H9 (cell line): Measurements from ENCODE around the gene HMGCLL1. TPM values are rescaled to one million over a fixed set of nuclear protein-coding genes. Genes with fewer than 3 reads are reported as not detected.

Experiments used
- DNase-seq: peaks from one replicate; pipeline ENCODE4 v3.0.0-alpha.2; 2017
- H2AFZ ChIP-seq: one replicate; pipeline ENCODE4 v1.6.1; 2013; ENCODE audit warnings: mild to moderate bottlenecking, low read length, control low read depth, moderate library complexity
- H2AK5ac ChIP-seq: 2 replicates; pipeline ENCODE4 v1.6.1; 2013; ENCODE audit warnings: low read length, control low read depth, mixed read lengths; ENCODE audit not compliant: insufficient read length
- H2BK120ac ChIP-seq: one replicate; pipeline ENCODE4 v1.6.1; 2013; ENCODE audit warnings: low read depth, mild to moderate bottlenecking, low read length, control low read depth, inconsistent platforms; ENCODE audit not compliant: poor library complexity, severe bottlenecking
- H2BK12ac ChIP-seq: 2 replicates; pipeline ENCODE4 v1.6.1; 2013; ENCODE audit warnings: low read length, control low read depth, mixed read lengths, low read depth; ENCODE audit not compliant: insufficient read length
- H2BK15ac ChIP-seq: 2 replicates; pipeline ENCODE4 v1.6.1; 2013; ENCODE audit warnings: low read depth, low read length, control low read depth
- H2BK20ac ChIP-seq: one replicate; pipeline ENCODE4 v1.6.1; 2013; ENCODE audit warnings: low read depth, mild to moderate bottlenecking, low read length, control low read depth, inconsistent platforms; ENCODE audit not compliant: poor library complexity, severe bottlenecking
- H2BK5ac ChIP-seq: 2 replicates; pipeline ENCODE4 v1.6.1; 2013; ENCODE audit warnings: low read length, control low read depth, mixed read lengths; ENCODE audit not compliant: insufficient read length
- H3K14ac ChIP-seq: 2 replicates; pipeline ENCODE4 v1.6.1; 2013; ENCODE audit warnings: low read length, control low read depth; ENCODE audit not compliant: insufficient read depth
- H3K18ac ChIP-seq: 2 replicates; pipeline ENCODE4 v1.6.1; 2013; ENCODE audit warnings: low read depth, mild to moderate bottlenecking, mixed read lengths, low read length, control low read depth; ENCODE audit not compliant: insufficient read length
- H3K23ac ChIP-seq: 2 replicates; pipeline ENCODE4 v1.6.1; 2013; ENCODE audit warnings: low read length, control low read depth, mixed read lengths, low read depth; ENCODE audit not compliant: insufficient read length
- H3K23me2 ChIP-seq: 2 replicates; pipeline ENCODE4 v1.6.1; 2013; ENCODE audit warnings: low read depth, mild to moderate bottlenecking, mixed read lengths, low read length, control low read depth; ENCODE audit not compliant: insufficient read length, poor library complexity, severe bottlenecking
- H3K27ac ChIP-seq: 2 replicates; pipeline ENCODE4 v1.5.1; 2013; ENCODE audit warnings: low read length, control low read depth, mixed read lengths, low read depth; ENCODE audit not compliant: insufficient read length
- H3K27me3 ChIP-seq: 2 replicates; pipeline ENCODE4 v1.6.1; 2013; ENCODE audit warnings: low read length, control low read depth, inconsistent platforms; ENCODE audit not compliant: insufficient read depth
- H3K4ac ChIP-seq: 2 replicates; pipeline ENCODE4 v1.6.1; 2013; ENCODE audit warnings: low read depth, mild to moderate bottlenecking, control low read depth, inconsistent platforms, low read length, moderate library complexity
- H3K4me1 ChIP-seq: 2 replicates; pipeline ENCODE4 v1.6.1; 2013; ENCODE audit warnings: low read length, control low read depth, inconsistent platforms; ENCODE audit not compliant: insufficient read depth
- H3K4me2 ChIP-seq: 2 replicates; pipeline ENCODE4 v1.6.1; 2013; ENCODE audit warnings: low read length, control low read depth, mixed read lengths; ENCODE audit not compliant: insufficient read length, insufficient read depth
- H3K56ac ChIP-seq: 2 replicates; pipeline ENCODE4 v1.6.1; 2013; ENCODE audit warnings: low read depth, mild to moderate bottlenecking, mixed read lengths, low read length, control low read depth; ENCODE audit not compliant: insufficient read length
- H3K79me1 ChIP-seq: 2 replicates; pipeline ENCODE4 v1.6.1; 2013; ENCODE audit warnings: low read depth, mild to moderate bottlenecking, moderate library complexity, low read length, control low read depth, inconsistent platforms; ENCODE audit not compliant: insufficient read depth, poor library complexity, severe bottlenecking
- H3K79me2 ChIP-seq: 2 replicates; pipeline ENCODE4 v1.6.1; 2013; ENCODE audit warnings: low read length, control low read depth, inconsistent platforms; ENCODE audit not compliant: insufficient read depth
- H3K9ac ChIP-seq: 2 replicates; pipeline ENCODE4 v1.6.1; 2013; ENCODE audit warnings: low read length, control low read depth, mixed read lengths; ENCODE audit not compliant: insufficient read length; ENCODE audit errors: extremely low read depth
- H3K9me3 ChIP-seq: one replicate; pipeline ENCODE4 v1.6.1; 2013; ENCODE audit warnings: low read depth, low read length, inconsistent platforms; ENCODE audit not compliant: control insufficient read depth
- H3T11ph ChIP-seq: one replicate; pipeline ENCODE4 v1.6.1; 2013; ENCODE audit warnings: mild to moderate bottlenecking, low read length, control low read depth, inconsistent platforms
- H4K20me1 ChIP-seq: one replicate; pipeline ENCODE4 v1.6.1; 2013; ENCODE audit not compliant: control insufficient read depth, insufficient read length, insufficient read depth
- H4K5ac ChIP-seq: 2 replicates; pipeline ENCODE4 v1.6.1; 2013; ENCODE audit warnings: low read depth, mild to moderate bottlenecking, mixed read lengths, low read length, control low read depth; ENCODE audit not compliant: insufficient read length
- H4K8ac ChIP-seq: replicated peaks from 2 replicates; pipeline ENCODE4 v1.6.1; 2013; ENCODE audit warnings: low read length, control low read depth, mixed read lengths, low read depth; ENCODE audit not compliant: insufficient read length
- H4K91ac ChIP-seq: 2 replicates; pipeline ENCODE4 v1.6.1; 2013; ENCODE audit warnings: low read depth, mild to moderate bottlenecking, moderate library complexity, mixed read lengths, low read length, control low read depth; ENCODE audit not compliant: insufficient read length
- H3K27ac Mint-ChIP-seq, 3 experiments: 2 replicates in 2 of 3; 3 replicates in 1 of 3; pipeline ENCODE4 v1.8.0; 2020 to 2021; ENCODE audit warnings: mixed read lengths in 3 of 3, mild to moderate bottlenecking in 1 of 3, moderate library complexity in 1 of 3
- H3K27me3 Mint-ChIP-seq: 2 replicates; pipeline ENCODE4 v1.8.0; 2021; ENCODE audit warnings: low read depth, mild to moderate bottlenecking, moderate library complexity, mixed read lengths
- H3K36me3 Mint-ChIP-seq, 3 experiments: 2 replicates in 2 of 3; 3 replicates in 1 of 3; pipeline ENCODE4 v1.8.0; 2020 to 2021; ENCODE audit warnings: low read depth in 3 of 3, mixed read lengths in 3 of 3; ENCODE audit not compliant: insufficient read depth in 1 of 3
- H3K4me1 Mint-ChIP-seq, 2 experiments: 2 replicates each; pipeline ENCODE4 v1.8.0; 2020; ENCODE audit warnings: mixed read lengths in 2 of 2
- H3K4me3 Mint-ChIP-seq, 2 experiments: 2 replicates in 1 of 2; 3 replicates in 1 of 2; pipeline ENCODE4 v1.8.0; 2020 to 2021; ENCODE audit warnings: mild to moderate bottlenecking in 2 of 2, mixed read lengths in 2 of 2, moderate library complexity in 1 of 2
- H3K9me3 Mint-ChIP-seq, 2 experiments: 2 replicates in 1 of 2; 3 replicates in 1 of 2; pipeline ENCODE4 v1.8.0; 2020; ENCODE audit warnings: mild to moderate bottlenecking in 2 of 2, mixed read lengths in 2 of 2, moderate library complexity in 1 of 2
- CTCF ChIP-seq: fragments of 200-600 bp; sonication (generic); conservative IDR thresholded peaks from 3 replicates; pipeline ENCODE4 v1.8.0; 2021; ENCODE audit warnings: antibody characterized with exemption, mild to moderate bottlenecking
- WGBS: extraction: QIAGEN DNeasy Blood & Tissue Kit; methylation state at CpG from one replicate; pipeline ENCODE4 v1.1.7; 2013; ENCODE audit warnings: missing lambda C conversion rate, low lambda C conversion rate, mixed read lengths; ENCODE audit not compliant: insufficient read length; ENCODE audit errors: extremely low coverage; 5-methylcytosine and 5-hydroxymethylcytosine counted together
- total RNA-seq: library from RNA; stranded (reverse); gene quantifications from 2 replicates; pipeline ENCODE4 v1.2.1, GENCODE V29; 2021

The HMGCLL1 gene
- total RNA-seq, 1 experiment from 2014 or later = 0.24 TPM

DNA sequence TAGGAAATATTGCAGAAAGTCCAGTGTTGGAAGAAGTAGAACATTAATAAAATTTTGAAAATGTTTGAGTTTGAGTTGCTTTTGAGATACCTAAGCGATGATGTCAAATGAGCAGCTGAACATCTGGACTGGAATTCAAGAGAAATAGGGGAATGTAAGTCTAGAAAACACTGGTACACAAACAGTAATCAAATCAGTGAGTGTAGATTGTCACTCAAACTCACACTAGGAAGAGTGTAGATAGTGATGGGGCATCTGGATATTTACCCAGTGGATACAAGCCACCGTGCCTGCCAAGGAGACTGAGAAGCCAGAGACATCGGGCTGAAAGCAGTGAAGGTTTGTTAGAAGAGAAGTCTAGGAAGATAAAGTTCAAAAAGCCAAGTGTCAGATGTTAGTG, 2.2 kb downstream of the HMGCLL1 start:
- no peak for DNase-seq
- WGBS = no CpG with 5 or more reads among the region's 3 CpGs
- Mint-ChIP-seq H3K27ac (no peak overlapping the region), H3K4me1 (peaks cover 3 to 5% of the 10 kb centered on the region in 2 experiments; a peak in 3 of 4 replicates), H3K9me3 (peaks cover 8 to 10% of the 10 kb centered on the region in 2 experiments), H3K27me3 (peaks cover 34% of the 10 kb centered on the region), H3K4me3 (no peak overlapping the region), H3K36me3 (peaks cover 3 to 10% (median 3%) of the 10 kb centered on the region in 3 experiments; a peak in 4 of 7 replicates)
- H3K14ac ChIP-seq = no peak overlapping the region
- H3K23ac ChIP-seq = no peak overlapping the region
- H3K79me2 ChIP-seq = no peaks in the 10 kb centered on the region
- no peaks in the 10 kb centered on the region for H3K4me1 ChIP-seq
- no peaks in the 10 kb centered on the region for H3K79me1 ChIP-seq
- H3T11ph ChIP-seq = no peak overlapping the region
- H3K4ac ChIP-seq = no peak overlapping the region
- no peaks in the 10 kb centered on the region for H3K27me3 ChIP-seq
- H4K20me1 ChIP-seq = no peaks in the 10 kb centered on the region
- H2BK5ac ChIP-seq = no peak overlapping the region
- H4K8ac ChIP-seq = no peak overlapping the region
- no peak overlapping the region for H2BK20ac ChIP-seq
- H3K23me2 ChIP-seq = peaks cover 4% of the 10 kb centered on the region
- H3K18ac ChIP-seq = no peak overlapping the region
- H3K9me3 ChIP-seq = no peaks in the 10 kb centered on the region
- H3K56ac ChIP-seq = no peak overlapping the region
- H2AFZ ChIP-seq = no peak overlapping the region
- H2BK120ac ChIP-seq = no peak overlapping the region
- no peak overlapping the region for H4K5ac ChIP-seq
- no peak overlapping the region for H2BK12ac ChIP-seq
- H4K91ac ChIP-seq = no peak overlapping the region
- H3K9ac ChIP-seq = no peak overlapping the region
- no peak overlapping the region for H2AK5ac ChIP-seq
- H3K4me2 ChIP-seq = no peak overlapping the region
- H2BK15ac ChIP-seq = no peak overlapping the region
- no peak for TF ChIP-seq CTCF
- H3K27ac ChIP-seq = no peak overlapping the region
